Activated gamma-delta T cell (primary cell): ENCODE data around the gene MYZAP.

Source experiments
- DNase-seq: peaks from one replicate; lab custom pipeline; 2025; lab: John Stamatoyannopoulos, UW
- total RNA-seq, 2 donors: gene quantifications; one replicate each; lab custom pipeline; 2026; lab: John Stamatoyannopoulos, UW

The MYZAP gene
- total RNA-seq = 0 to 0.13 reads per million in 2 donors

GRCh38 chr15:57591822-57592367, at the start of gene MYZAP:
Gene MYZAP (plus strand): TSS chr15:57591904. CDS start chr15:57592035, 131 bp downstream.
- DNase-seq = no peak

GRCh38 chr15:57542505-57542817, 49.2 kb upstream of the MYZAP start:
- no peak for DNase-seq

- no peak for DNase-seq
Measured at GRCh38 chr15:57544848-57545480, 46.7 kb upstream of the MYZAP start.

GRCh38 chr15:57545995-57546394, 45.7 kb upstream of the MYZAP start:
- no peak for DNase-seq

GRCh38 chr15:57547243-57547755, 44.4 kb upstream of the MYZAP start:
- DNase-seq = no peak

GRCh38 chr15:57548351-57548750, 43.4 kb upstream of the MYZAP start:
- no peak for DNase-seq

- DNase-seq = no peak
Measured at GRCh38 chr15:57548835-57549234, 42.9 kb upstream of the MYZAP start.

GRCh38 chr15:57549935-57550334, 41.8 kb upstream of the MYZAP start:
- no peak for DNase-seq

GRCh38 chr15:57550640-57551039, 41.1 kb upstream of the MYZAP start:
- DNase-seq = no peak

- no peak for DNase-seq
Measured at GRCh38 chr15:57551715-57552677, 39.7 kb upstream of the MYZAP start.

GRCh38 chr15:57552678-57553334, 38.9 kb upstream of the MYZAP start:
- DNase-seq = no peak

GRCh38 chr15:57553526-57553925, 38.2 kb upstream of the MYZAP start:
- DNase-seq = no peak

GRCh38 chr15:57554063-57554811, 37.5 kb upstream of the MYZAP start:
- no peak for DNase-seq

- DNase-seq = no peak
Measured at GRCh38 chr15:57554812-57555179, 36.9 kb upstream of the MYZAP start.

GRCh38 chr15:57555270-57555669, 36.4 kb upstream of the MYZAP start:
- no peak for DNase-seq

GRCh38 chr15:57556040-57556439, 35.7 kb upstream of the MYZAP start:
- no peak for DNase-seq

- DNase-seq = no peak
Measured at GRCh38 chr15:57557267-57557666, 34.4 kb upstream of the MYZAP start.

GRCh38 chr15:57557810-57558209, 33.9 kb upstream of the MYZAP start:
- no peak for DNase-seq

- no peak for DNase-seq
Measured at GRCh38 chr15:57559875-57560274, 31.8 kb upstream of the MYZAP start.

- DNase-seq = no peak
Measured at GRCh38 chr15:57561041-57561711, 30.5 kb upstream of the MYZAP start.

- no peak for DNase-seq
Measured at GRCh38 chr15:57562196-57562769, 29.4 kb upstream of the MYZAP start.
